GM23248 (cell line): ENCODE data around the gene RCAN1.

ENCODE experiments used
- EZH2 ChIP-seq: fragments of 200-600 bp; sonication (generic); IDR thresholded peaks from 2 replicates; pipeline ENCODE4 v1.6.1; 2018; ENCODE audit warnings: antibody characterized with exemption, mild to moderate bottlenecking; ENCODE audit not compliant: insufficient read depth, poor library complexity, severe bottlenecking
- EZH2phosphoT487 ChIP-seq: fragments of 200-600 bp; sonication (generic); IDR thresholded peaks from 2 replicates; pipeline ENCODE4 v1.6.1; 2018; ENCODE audit warnings: antibody characterized with exemption, moderate library complexity, mild to moderate bottlenecking, low read depth; ENCODE audit not compliant: insufficient read depth

- TF ChIP-seq EZH2 (no peak), EZH2phosphoT487 (no peak)
Observed at GRCh38 chr21:34536820-34537219, 78.1 kb downstream of the RCAN1 start.
